A375 (cell line): ENCODE measurements around the gene KRT79. TPM values are rescaled to one million over a fixed set of nuclear protein-coding genes. Genes with fewer than 3 reads are reported as not detected.

ENCODE experiments used
- small RNA-seq: library from RNA; depleted of rRNA; stranded (forward); fragments of <200 nt; gene quantifications from one replicate; pipeline ENCODE3, GENCODE V24; 2014
- total RNA-seq: library from RNA; depleted of rRNA; stranded (reverse); fragments of >200 nt; shearing (Covaris generic); gene quantifications from 2 replicates; pipeline ENCODE4 v1.2.3, GENCODE V29; 2014; rRNA removed

The KRT79 gene
- 0.34 and 0.41 TPM in 2 replicates for total RNA-seq

DNA sequence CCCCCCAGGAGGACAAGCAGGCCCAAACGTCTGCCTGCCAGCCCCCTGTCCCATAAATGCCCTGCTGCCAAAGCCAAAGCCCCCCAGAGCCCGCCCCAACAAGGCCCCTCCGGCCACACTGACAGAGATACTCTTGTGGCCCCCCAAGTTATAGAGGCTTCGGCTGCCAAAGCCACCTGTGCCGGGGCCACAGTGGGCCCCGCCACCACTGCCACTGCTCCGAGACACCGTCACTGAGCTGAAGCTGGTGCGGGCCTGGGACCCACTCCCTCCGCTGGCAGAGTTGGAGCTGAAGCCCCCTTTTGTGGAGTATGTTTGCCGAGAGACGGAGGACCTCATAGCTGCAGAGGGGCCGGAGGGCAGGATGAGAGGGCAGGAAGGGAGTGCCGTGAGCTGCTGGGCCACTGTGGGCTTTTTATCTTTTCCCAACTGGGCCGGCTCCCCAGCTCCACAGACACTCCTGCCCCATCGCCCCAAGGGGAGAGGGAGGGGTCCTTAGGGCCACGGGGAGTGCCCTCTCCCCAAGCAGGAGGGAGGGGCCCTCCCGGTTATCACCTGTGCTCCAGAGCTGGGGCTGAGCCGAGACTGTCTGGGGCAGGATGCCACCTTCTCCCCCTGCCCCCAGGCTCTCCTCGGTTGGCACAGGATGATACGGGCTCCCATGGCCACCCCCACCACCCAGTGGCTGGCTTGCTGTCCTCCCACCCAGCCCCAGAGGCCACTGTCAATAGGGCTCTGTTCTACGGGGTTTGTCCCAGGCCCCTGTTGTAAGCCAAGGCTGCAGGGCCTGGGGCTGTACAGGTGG lies at the start of gene KRT79:
KRT79 (minus strand) TSS at position 390 of the 805 bp plus-strand sequence; CDS start at position 339, 51 bp downstream.

DNA sequence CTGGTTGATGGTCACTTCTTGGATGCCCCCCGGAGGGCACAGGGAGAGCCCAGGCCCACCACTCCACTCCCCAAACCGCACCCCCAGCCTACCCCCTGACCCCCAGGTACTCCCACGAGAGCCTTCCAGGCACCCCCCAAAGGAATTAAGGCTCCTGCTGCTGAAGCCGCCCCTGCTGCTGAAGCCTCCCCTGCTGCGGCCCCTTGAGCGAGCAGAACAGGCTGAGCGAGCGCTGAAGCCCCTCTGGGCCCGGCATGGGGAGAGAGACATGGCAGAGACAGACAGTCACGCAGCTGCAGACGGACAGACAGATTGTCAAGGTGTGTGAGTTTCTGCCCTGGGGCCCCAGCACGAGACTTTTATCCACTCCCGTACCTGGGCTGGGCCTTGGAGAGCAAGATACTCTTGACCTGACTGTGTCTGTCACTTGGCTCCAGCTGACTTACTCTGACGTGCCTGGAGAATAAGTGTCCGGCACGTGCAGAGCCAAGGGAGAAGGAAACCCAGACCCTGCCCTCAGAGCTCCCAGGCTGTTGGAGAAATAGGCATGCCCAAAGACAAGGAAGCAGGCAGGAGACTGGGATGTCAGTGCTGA lies 14.6 kb upstream of the KRT79 start, which contains the start of gene KRT78:
KRT78 (minus strand) TSS at position 334 of the 595 bp plus-strand sequence; CDS start at position 270, 64 bp downstream.

DNA sequence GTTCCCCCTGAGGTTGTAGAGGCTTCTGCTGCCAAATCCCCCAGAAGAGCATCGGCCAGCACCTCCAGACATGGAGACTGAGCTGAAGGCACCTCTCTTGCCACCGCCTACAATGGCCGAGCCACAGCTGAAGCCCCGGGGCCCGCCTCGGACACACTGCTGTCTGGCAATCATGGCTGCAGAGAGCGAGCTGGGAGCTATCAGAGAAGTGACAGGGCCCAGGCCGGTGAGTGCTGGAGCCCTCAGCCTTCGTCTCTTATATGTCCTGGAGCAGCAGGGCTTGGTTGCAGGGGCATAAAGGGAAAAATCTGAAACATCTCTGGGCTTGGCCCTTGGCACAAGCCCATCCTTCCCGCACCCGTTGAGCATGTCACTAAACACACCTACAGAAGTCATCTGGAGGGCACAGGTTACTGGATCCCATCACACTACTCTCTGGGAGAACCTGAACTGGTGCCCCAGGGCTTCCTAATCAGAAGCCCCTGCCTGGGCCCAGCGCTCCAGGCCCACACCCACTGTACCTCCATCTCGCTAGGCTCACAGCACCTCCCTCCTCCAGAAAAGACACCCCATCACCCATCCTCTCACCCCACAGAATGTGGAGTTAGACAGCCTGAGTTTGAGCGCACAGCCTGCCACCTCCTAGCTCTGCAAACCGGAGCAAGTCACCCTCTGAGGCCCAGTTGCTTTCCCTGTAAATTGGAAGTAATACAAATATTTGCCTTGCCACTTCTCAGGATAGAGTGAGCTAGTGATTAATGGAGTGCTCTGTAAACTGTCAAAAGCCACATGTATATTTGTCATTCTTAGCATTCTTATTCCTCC lies 20.0 kb downstream of the KRT79 start, which contains the start of gene KRT4:
KRT4 (minus strand) TSS at position 232 of the 825 bp plus-strand sequence; CDS start at position 174, 58 bp downstream.

DNA sequence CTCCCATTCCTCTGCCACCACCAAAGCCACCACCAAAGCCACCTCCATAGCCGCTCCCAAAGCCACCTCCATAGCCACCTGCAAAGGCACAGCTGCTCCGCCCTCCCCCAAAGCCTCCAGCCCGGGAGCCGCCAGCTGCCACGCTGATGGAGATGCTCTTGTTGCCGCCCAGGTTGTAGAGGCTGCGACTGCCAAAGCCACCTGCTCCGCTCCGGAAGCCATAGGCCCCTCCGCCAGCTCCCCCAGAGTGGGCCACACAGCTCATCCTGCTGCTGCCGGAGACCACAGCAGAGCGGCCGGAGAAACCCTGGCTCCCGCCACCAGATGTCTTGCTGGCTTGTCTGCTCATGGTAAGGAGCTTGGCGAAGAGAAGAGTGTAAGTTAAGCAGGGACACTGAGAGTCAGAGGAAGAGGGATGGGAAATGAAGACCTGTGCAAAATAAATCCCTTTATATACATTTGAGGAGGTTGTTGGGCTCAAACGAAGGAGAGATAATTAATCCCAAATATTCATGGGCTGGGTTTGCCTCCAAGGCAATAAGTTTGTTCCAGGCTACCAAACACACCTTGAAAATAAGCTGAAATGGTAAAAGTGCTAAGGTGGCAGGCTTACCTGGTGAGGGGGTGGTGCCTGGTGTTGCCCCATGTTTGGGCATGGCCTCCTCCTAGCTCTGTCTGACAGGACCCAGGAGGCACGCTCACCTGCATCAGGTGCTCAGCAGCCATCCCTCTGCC lies 38.2 kb downstream of the KRT79 start, which contains the start of gene KRT3:
KRT3 (minus strand) TSS at position 424 of the 735 bp plus-strand sequence; CDS start at position 349, 75 bp downstream.

DNA sequence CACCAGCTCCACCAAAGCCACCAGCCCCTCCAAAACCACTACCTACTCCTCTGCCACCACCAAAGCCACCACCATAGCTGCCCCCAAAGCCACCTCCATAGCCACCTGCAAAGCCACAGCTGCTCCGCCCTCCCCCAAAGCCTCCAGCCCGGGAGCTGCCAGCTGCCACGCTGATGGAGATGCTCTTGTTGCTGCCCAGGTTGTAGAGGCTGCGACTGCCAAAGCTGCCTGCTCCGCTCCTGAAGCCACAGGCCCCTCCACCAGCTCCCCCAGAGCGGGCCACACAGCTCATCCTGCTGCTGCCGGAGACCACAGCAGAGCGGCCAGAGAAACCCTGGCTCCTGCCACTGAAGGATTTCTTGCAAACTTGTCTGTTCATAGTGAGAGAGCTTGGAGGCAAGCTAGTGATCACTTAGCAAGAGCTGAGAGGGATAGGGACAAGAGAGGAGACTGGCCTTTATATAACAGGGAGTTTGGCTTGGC lies 57.2 kb downstream of the KRT79 start, which contains the start of gene KRT76:
KRT76 (minus strand) TSS at position 433 of the 483 bp plus-strand sequence; CDS start at position 379, 54 bp downstream.

Small RNA genes within 50 kb of the gene (small RNA-seq; reads per million reads assigned to genes)
- not detected for gene AC107016.2

Other genes with a start within 250 kb of the KRT79 start
- gene KRT72, start 232.8 kb downstream of the KRT79 start, total RNA-seq: not detected in 2 replicates
- gene KRT73, start 215.8 kb downstream of the KRT79 start, total RNA-seq: not detected in 2 replicates
- gene KRT2, start 182.1 kb downstream of the KRT79 start, total RNA-seq: not detected in 2 replicates
- not detected in 2 replicates for gene KRT1, start 153.9 kb downstream of the KRT79 start, total RNA-seq
- gene KRT77, start 130.8 kb downstream of the KRT79 start, total RNA-seq: not detected in 2 replicates
- gene KRT76, start 57.0 kb downstream of the KRT79 start, total RNA-seq: 0.19 TPM in 1 of 2 replicates, not detected in the other
- not detected in 2 replicates for gene KRT3, start 38.2 kb downstream of the KRT79 start, total RNA-seq
- not detected in 2 replicates for gene KRT4, start 20.2 kb downstream of the KRT79 start, total RNA-seq
- gene KRT78, start 14.7 kb upstream of the KRT79 start, total RNA-seq: not detected in 2 replicates
- gene KRT8, start 70.8 kb upstream of the KRT79 start, total RNA-seq: 32.2 and 33.6 TPM in 2 replicates
- gene KRT18, start 114.8 kb upstream of the KRT79 start, total RNA-seq: 625 and 633 TPM in 2 replicates
- 878 and 984 TPM in 2 replicates for gene EIF4B, start 172.1 kb upstream of the KRT79 start, total RNA-seq
- gene TNS2, start 215.8 kb upstream of the KRT79 start, total RNA-seq: 31.3 and 35.0 TPM in 2 replicates
- 16.9 and 17.5 TPM in 2 replicates for gene SPRYD3, start 245.1 kb upstream of the KRT79 start, total RNA-seq